GM12872 (cell line): ENCODE measurements around the gene ITPR3.

Experiments
- CTCF ChIP-seq: IDR thresholded peaks from 3 replicates; pipeline ENCODE4 v1.5.1; 2011; ENCODE audit warnings: low read depth, mild to moderate bottlenecking, low read length, moderate library complexity; ENCODE audit not compliant: insufficient read depth

The ITPR3 gene

GRCh38 chr6:33717934-33718455, 96.9 kb downstream of the ITPR3 start:
- no peak for TF ChIP-seq CTCF

GRCh38 chr6:33718713-33719112, 97.6 kb downstream of the ITPR3 start:
- no peak for TF ChIP-seq CTCF

GRCh38 chr6:33719326-33719987, 98.3 kb downstream of the ITPR3 start:
- no peak for TF ChIP-seq CTCF

GRCh38 chr6:33720998-33721397, 99.9 kb downstream of the ITPR3 start:
- TF ChIP-seq CTCF, result no peak

GRCh38 chr6:33721508-33721907, 100.4 kb downstream of the ITPR3 start:
- TF ChIP-seq CTCF, result no peak

- no peak for TF ChIP-seq CTCF
These were observed 101.0 kb downstream of the ITPR3 start for GRCh38 chr6:33722103-33722623.

GRCh38 chr6:33723371-33724085, 102.4 kb downstream of the ITPR3 start:
- TF ChIP-seq CTCF, result no peak
